Activated CD8-positive, alpha-beta memory T cell treated with anti-CD3 and anti-CD28 coated beads for 36 hours (primary cell): ENCODE measurements around the gene RTP5. TPM values are rescaled to one million over a fixed set of nuclear protein-coding genes. Genes with fewer than 3 reads are reported as not detected.

Experiments used
- CTCF ChIA-PET: fragments of 350-600 bp; sonication (Branson Sonifier 250); formaldehyde crosslinking; loops from one replicate; lab custom pipeline; 2021; ENCODE audit warnings: antibody characterized with exemption; lab: Charles Lee
- POLR2A ChIA-PET: fragments of 350-600 bp; sonication (Branson Sonifier 250); formaldehyde crosslinking; loops from one replicate; lab custom pipeline; 2021; ENCODE audit warnings: antibody characterized with exemption; lab: Charles Lee
- total RNA-seq, 2 experiments: library from RNA; stranded (reverse); gene quantifications; one replicate each; pipeline ENCODE4 v1.2.3, GENCODE V29; 2021

Gene RTP5
- total RNA-seq, 2 experiments from 2014 or later, result 0.11 to 0.25 TPM

- CTCF ChIA-PET, result interaction anchor here (0.6 to 1.2 kb wide), 2 partner anchors 30 to 79 kb away, joined by 3 read pairs; no protein-coding TSS in a partner anchor
- POLR2A ChIA-PET, result no interaction called here
These were observed 27.5 kb upstream of the RTP5 start for GRCh38 chr2:241842067-241842415.

- CTCF ChIA-PET, result interaction anchor here (1.2 kb wide), 1 partner anchor 80 kb away, joined by 3 read pairs; no protein-coding TSS in a partner anchor
- POLR2A ChIA-PET, result interaction anchor here (1.1 to 3.8 kb wide), 2 partner anchors 17 to 80 kb away, joined by 3 to 29 read pairs; partner anchors contain the start of gene PDCD1
These were observed 26.8 kb upstream of the RTP5 start for GRCh38 chr2:241842620-241843211.

GRCh38 chr2:241843321-241844065 is 26.0 kb upstream of the RTP5 start:
- CTCF ChIA-PET, result interaction anchor here (0.7 to 2.6 kb wide), 9 partner anchors 11 to 694 kb away, joined by 3 to 14 read pairs (median 6); partner anchors contain the start of gene PDCD1

GRCh38 chr2:241844066-241844728 is 25.3 kb upstream of the RTP5 start:
- ChIA-PET POLR2A (interaction anchor here (0.6 to 3.8 kb wide), 12 partner anchors 8 to 1293 kb away, joined by 3 to 29 read pairs (median 4); partner anchors contain the start of gene PDCD1), CTCF (interaction anchor here (0.6 to 2.6 kb wide), 10 partner anchors 11 to 694 kb away, joined by 3 to 14 read pairs (median 5); partner anchors contain the start of genes D2HGDH and PDCD1)

More at GRCh38 chr2:241843321-241844065, 26.0 kb upstream of the RTP5 start:
- POLR2A ChIA-PET, result interaction anchor here (0.6 to 3.8 kb wide), 6 partner anchors 16 to 1292 kb away, joined by 3 to 29 read pairs (median 6); partner anchors contain the start of gene PDCD1

GRCh38 chr2:241844831-241845578 is 24.5 kb upstream of the RTP5 start:
- ChIA-PET POLR2A (interaction anchor here (0.6 to 3.8 kb wide), 11 partner anchors 7 to 106 kb away, joined by 3 to 29 read pairs (median 3); partner anchors contain the start of gene PDCD1), CTCF (interaction anchor here (0.6 to 2.6 kb wide), 8 partner anchors 10 to 116 kb away, joined by 3 to 14 read pairs (median 6); partner anchors contain the start of genes D2HGDH and PDCD1)

- POLR2A ChIA-PET, result interaction anchor here (3.8 kb wide), 1 partner anchor 13 kb away, joined by 29 read pairs; the partner anchor contains the start of gene PDCD1
- CTCF ChIA-PET, result no interaction called here
These were observed 23.1 kb upstream of the RTP5 start for GRCh38 chr2:241846406-241846805.

- POLR2A ChIA-PET, result interaction anchor here (1.6 kb wide), 1 partner anchor 147 kb away, joined by 3 read pairs; the partner anchor contains the start of gene ING5
These were observed 20.5 kb upstream of the RTP5 start for GRCh38 chr2:241848761-241849615.

GRCh38 chr2:241849616-241850543 is 19.6 kb upstream of the RTP5 start:
- CTCF ChIA-PET, result interaction anchor here (0.8 kb wide), 1 partner anchor 17 kb away, joined by 3 read pairs; no protein-coding TSS in a partner anchor
- POLR2A ChIA-PET, result interaction anchor here (1.6 kb wide), 1 partner anchor 148 kb away, joined by 3 read pairs; the partner anchor contains the start of gene ING5

More at GRCh38 chr2:241848761-241849615, 20.5 kb upstream of the RTP5 start:
- CTCF ChIA-PET, result no interaction called here

GRCh38 chr2:241850544-241851324 is 18.8 kb upstream of the RTP5 start:
- CTCF ChIA-PET, result interaction anchor here (0.8 to 1.5 kb wide), 2 partner anchors 18 to 28 kb away, joined by 3 to 4 read pairs; no protein-coding TSS in a partner anchor

GRCh38 chr2:241851325-241852115 is 18.0 kb upstream of the RTP5 start:
- ChIA-PET POLR2A (interaction anchor here (0.5 kb wide), 1 partner anchor 7 kb away, joined by 3 read pairs; no protein-coding TSS in a partner anchor), CTCF (interaction anchor here (1.5 kb wide), 1 partner anchor 27 kb away, joined by 4 read pairs; no protein-coding TSS in a partner anchor)

More at GRCh38 chr2:241850544-241851324, 18.8 kb upstream of the RTP5 start:
- POLR2A ChIA-PET, result interaction anchor here (1.6 kb wide), 1 partner anchor 149 kb away, joined by 3 read pairs; the partner anchor contains the start of gene ING5

GRCh38 chr2:241852116-241852980 is 17.2 kb upstream of the RTP5 start:
- ChIA-PET POLR2A (interaction anchor here (0.5 kb wide), 1 partner anchor 8 kb away, joined by 3 read pairs; no protein-coding TSS in a partner anchor), CTCF (no interaction called here)

GRCh38 chr2:241852981-241853631 is 16.4 kb upstream of the RTP5 start:
- ChIA-PET POLR2A (interaction anchor here (1.0 kb wide), 1 partner anchor 9 kb away, joined by 8 read pairs; no protein-coding TSS in a partner anchor), CTCF (interaction anchor here (1.9 kb wide), 1 partner anchor 15 kb away, joined by 6 read pairs; no protein-coding TSS in a partner anchor)
